HFF-Myc (cell line): ENCODE measurements around the gene SP9.

Source experiments
- DNase-seq: peaks from one replicate; pipeline ENCODE4 v3.0.0-alpha.2; 2011; ENCODE audit warnings: low read depth; ENCODE audit errors: extremely low read depth
- H3K4me3 ChIP-seq: replicated peaks from 2 replicates; pipeline ENCODE4 v1.5.1; 2011; ENCODE audit warnings: low read depth, mild to moderate bottlenecking, control low read depth, low read length
- TF ChIP-seq, protein P1 (sequence below): IDR thresholded peaks from 2 replicates; pipeline ENCODE4 v1.5.1; 2012; ENCODE audit warnings: mild to moderate bottlenecking, low read depth, low read length, control low read depth; ENCODE audit errors: missing control alignments

The SP9 gene

DNA sequence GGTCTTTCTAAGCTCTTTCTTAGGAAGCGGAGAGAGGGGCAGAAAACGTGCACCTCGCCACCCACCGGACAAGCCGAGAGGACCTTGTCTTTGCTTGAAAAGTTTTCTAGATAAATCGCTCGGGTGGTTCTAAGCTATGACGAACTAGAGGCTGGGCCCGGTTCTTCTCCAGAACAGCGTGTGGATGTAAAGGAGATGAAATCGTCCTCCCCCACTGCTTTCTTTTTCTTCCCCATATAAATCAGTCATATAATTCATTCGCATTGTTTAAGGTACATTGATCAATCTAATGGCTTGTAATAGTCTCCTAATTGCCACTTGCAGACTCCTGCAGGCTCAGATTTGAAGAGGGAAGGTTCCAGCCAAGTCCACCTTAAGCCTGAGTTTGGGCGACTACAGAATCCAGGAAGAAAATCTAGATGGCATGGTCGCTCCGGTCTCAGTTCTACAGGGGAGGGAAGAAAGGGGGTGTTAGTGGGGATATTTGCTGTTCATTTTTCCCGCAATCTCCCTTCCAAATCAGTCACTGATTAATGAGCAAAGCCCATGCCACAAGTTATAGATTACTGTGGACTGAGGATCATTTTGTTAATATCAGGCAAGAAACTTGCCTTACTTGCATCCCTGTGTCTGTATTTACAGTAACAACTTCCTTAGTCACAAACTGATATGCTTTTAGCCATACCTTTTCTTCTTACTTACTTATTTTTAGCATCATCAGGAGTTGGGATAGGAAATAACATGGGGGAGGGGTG lies 5.6 kb upstream of the SP9 start:
- TF ChIP-seq, protein P1, sequence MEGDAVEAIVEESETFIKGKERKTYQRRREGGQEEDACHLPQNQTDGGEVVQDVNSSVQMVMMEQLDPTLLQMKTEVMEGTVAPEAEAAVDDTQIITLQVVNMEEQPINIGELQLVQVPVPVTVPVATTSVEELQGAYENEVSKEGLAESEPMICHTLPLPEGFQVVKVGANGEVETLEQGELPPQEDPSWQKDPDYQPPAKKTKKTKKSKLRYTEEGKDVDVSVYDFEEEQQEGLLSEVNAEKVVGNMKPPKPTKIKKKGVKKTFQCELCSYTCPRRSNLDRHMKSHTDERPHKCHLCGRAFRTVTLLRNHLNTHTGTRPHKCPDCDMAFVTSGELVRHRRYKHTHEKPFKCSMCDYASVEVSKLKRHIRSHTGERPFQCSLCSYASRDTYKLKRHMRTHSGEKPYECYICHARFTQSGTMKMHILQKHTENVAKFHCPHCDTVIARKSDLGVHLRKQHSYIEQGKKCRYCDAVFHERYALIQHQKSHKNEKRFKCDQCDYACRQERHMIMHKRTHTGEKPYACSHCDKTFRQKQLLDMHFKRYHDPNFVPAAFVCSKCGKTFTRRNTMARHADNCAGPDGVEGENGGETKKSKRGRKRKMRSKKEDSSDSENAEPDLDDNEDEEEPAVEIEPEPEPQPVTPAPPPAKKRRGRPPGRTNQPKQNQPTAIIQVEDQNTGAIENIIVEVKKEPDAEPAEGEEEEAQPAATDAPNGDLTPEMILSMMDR = no peak
- DNase-seq = no peak
- no peak overlapping the region for H3K4me3 ChIP-seq

DNA sequence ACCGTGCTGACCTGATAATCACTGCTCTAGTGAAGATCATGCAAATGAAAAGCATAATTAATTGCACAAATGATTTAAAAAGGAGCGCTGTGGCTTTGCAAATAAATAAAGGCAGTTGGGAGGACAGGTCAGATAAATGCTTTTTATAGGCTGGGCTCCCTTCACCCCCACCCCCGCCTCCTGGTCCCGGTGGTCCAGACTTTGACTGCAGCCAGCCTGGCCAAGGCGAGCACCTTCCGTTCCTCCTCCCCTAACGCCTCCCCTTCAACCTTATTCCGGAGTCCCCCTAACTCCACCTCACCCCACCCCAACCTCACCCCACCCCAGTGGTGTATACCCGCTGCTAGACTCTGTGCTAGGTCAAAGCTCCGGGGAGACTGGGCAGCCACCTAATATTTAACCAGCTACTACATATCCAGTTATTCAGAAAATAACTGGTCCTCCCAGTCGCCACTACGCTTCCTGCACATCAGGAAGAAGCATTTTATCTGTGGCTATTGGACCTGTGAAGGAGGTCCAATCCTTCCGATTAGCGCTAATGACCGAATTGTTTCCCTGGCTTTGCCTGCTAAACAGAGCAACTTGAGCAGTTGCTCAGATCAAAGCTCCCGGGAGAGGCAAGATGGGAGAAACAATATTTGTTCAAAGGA lies 3.7 kb upstream of the SP9 start:
- TF ChIP-seq, protein P1 = no peak

GRCh38 chr2:174331595-174332216 lies 3.0 kb upstream of the SP9 start:
- TF ChIP-seq, protein P1 = no peak
- no peak overlapping the region for H3K4me3 ChIP-seq
- DNase-seq = no peak

More for the DNA sequence above, 3.7 kb upstream of the SP9 start:
- DNase-seq = no peak
- no peak overlapping the region for H3K4me3 ChIP-seq

GRCh38 chr2:174332217-174332963 lies 2.4 kb upstream of the SP9 start:
- TF ChIP-seq, protein P1 = no peak
- DNase-seq = no peak
- H3K4me3 ChIP-seq = no peak overlapping the region

DNA sequence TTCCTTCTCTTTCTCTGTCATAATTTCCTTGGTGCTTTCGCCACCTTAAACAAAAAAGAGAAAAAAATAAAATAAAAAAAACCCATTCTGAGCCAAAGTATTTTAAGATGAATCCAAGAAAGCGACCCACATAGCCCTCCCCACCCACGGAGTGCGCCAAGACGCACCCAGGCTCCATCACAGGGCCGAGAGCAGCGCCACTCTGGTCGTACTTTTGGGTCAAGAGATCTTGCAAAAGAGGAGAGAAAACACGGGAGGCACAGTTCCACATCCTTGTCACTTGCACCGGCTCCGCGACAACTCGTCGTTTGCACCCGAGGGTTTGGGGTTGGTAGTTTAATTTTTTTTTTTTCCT lies 1.8 kb upstream of the SP9 start:
- TF ChIP-seq, protein P1 = no peak
- no peak for DNase-seq
- no peak overlapping the region for H3K4me3 ChIP-seq

- DNase-seq = no peak
- no peak overlapping the region for H3K4me3 ChIP-seq
These were observed 1.1 kb upstream of the SP9 start for GRCh38 chr2:174333372-174334277.

More at GRCh38 chr2:174333372-174334277, 1.1 kb upstream of the SP9 start:
- TF ChIP-seq, protein P1 = no peak
